Middle frontal gyrus (tissue), 1 donor: ENCODE measurements around the gene GJA3.
A peak's percentile ranks its signal among the peaks of the same experiment; 100 is the strongest.
"Not testable (repeated sequence)": the region's sequence is repeated elsewhere in the genome, so short reads cannot be mapped to it uniquely, and the experiment has no call there.

Experiments
- DNase-seq: peaks from one replicate; pipeline ENCODE4 v3.0.0-alpha.2; 2015; ENCODE audit warnings: low spot score; ENCODE audit errors: extremely low spot score

The GJA3 gene

DNA sequence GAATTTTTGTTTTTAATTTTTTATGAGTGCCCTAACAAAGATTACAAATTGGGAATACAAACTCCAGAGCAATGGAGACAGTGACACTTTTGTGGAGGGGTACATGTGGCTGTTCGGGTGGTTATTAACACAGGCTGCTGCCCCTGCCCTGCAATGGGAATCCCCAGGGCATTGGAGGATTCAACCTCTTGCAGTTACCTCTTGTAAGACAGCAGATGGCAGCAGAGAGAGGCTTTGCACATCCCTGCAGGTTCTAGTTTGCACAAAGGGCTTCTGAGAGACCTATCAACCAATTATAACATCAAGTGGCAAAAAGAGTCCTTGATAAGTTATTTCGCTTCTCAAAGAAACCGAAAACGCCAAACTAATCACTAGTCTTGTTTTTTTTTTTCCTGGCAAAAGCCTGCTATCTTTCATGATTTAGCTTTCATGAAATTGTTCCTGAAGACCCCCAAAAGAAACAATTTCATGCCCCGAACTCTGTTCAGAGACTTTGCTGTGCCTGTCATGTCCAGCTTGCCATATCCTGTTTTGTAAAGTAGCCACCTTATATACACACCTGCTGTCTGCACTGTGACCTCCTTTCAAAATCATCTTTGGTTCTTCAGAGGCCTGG is 21.5 kb upstream of the GJA3 start:
- peak; percentile 52 for DNase-seq

DNA sequence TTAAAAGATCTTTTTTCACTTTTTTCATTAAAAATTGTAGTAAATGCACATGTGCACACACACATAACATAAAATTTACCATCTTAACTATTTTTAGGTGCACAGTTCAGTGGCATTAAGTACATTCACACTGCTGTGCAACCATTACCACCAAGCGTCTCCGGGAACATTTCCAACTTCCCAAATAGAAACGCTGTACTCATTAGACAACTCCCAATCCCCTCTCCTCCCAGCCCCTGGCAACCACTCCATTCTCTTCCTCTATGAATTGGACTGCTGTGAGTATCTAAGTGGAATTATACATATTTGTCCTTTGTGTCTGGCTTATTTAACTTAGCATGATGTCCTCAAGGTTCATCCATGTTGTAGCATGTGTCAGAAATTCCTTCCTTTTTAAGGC is 20.3 kb upstream of the GJA3 start:
- no peak for DNase-seq

DNA sequence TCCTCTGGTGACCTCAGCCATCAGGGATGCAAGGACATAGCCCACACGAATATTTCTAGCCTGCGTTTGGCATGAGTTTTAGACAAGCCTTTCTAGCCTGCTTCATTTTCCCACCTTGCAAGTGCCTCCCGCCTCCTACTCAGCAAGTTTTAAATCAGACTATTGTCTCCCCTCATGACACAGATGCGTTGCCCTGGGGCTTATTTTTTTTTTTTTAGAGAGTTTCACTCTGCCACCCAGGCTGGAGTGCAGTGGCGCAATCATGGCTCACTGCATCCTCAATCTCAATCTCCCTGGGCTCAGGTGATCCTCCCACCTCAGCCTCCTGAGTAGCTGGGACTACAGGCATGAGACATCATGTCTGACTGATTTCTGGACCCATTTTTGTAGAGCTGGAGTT is 17.3 kb upstream of the GJA3 start:
- DNase-seq, result no peak

DNA sequence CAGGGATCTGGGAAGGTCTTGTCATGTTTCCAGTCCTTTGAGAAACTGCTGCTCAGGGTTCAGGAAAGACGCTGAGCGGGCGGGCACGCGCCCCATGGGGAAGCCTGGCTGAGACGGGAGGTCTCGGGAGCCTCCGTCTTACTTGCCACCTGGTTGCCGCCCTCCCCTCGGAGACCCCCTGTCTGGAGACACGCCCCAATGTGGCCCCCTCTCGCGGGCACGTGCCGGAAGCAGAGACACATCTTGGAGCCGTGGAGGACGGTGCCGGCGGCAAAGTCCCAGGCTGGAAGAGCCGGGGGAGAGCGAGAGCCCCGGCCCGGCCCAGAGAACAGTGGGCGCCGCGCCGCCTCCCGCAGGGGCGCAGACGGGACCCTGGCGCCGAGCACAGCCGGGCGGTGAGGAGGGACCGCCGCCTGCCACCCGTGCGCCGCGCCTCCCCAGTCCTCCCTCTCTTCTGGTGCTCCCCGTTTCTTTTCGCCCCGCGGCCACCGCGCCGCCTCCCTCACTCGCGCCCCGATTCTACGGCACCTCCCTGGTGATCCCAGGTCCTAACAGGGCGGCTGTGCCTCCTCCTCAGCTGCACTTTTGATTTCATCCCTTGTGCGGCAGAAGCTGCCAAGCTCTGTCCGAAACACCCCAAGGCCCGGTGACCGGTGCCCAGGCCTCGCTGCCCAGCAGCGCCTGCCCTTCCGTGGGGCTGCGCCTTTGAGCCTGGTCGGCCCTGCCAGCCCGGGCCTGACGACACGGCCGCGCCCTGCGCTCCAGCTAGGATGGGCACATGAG is 16.4 kb upstream of the GJA3 start:
- no peak for DNase-seq

DNA sequence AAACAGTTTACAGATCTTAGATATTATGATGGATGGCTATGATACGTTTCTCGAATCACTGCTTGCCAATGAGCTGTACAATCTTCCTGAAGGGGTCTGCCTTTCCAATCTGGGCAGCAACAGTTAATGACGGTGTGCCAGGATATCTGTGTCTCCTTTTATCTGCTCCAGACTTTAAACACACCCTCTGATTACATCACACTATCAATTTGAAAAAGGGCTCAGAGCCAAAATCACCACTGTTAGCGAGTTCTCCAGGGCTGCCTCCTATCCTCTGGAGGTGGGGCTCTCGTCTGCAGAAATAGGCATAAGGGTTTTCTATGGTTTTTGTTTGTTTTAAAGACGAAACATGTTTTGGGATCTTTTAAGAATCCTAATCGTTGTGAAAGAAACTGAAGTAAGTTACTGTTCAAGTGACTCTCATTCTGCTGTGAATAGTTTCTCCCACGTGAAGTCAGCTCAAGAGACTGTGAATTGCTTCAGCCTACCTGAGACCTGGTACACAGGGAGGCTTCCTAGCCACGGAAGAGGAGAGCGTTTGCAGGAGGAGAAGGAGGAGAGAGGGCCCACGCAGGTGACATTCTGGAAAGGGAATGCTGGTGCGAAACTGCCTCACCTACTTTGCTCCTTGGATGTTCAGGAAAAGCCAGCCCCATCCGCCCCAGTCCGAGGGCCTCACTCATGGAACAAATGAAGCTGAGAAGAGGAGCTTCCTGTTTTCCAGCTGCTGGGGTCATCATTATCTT is 15.2 kb upstream of the GJA3 start:
- DNase-seq, result no peak

DNA sequence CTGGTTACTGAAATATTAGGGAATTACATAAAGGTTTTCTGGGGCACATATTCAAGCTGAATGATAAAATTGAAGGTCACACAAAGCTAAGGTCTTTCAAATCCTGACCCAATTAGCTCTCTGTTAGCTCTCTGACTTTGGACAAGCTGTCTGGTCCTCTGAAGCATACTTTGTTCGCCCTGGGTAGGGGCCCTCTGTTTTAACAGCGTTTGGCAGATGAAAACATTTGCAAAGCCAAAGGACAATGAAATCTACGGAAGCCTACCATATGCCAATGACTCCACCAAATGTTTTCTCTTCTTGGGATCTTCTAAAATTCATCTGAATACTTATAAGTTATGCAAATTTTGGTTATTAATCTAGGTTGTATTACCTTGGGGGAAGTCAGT is 14.5 kb upstream of the GJA3 start:
- no peak for DNase-seq

GRCh38 chr13:20174656-20175405 is 14.0 kb upstream of the GJA3 start:
- no peak for DNase-seq

DNA sequence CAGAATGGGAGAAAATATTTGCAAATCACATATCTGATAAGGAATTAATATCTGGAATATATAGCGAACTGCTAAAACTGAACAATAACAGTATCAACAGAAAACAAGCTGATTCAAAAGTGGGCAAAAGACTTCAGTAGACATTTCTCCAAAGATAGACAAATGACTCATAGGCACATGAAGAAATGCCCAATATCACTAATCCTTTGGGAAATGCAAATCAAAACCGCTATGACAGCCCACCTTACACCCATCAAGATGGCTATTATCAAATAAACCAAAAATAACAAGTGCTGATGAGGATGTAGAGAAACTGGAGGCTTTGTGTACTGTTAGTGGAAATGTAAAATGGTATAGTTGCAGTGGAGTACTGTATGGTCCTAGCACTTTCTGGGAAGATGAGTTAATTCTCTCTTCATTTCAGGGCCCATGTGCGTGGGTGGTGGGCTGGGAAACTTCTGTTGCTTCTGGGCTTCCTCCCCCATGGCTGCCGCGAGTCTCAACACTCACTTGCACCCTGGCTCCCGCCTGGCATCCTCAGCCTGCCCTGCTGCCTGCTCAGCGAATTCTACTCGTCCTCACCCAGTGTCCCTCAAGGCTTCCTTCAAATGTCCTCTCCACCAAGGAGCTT is 12.4 kb upstream of the GJA3 start:
- no peak for DNase-seq

GRCh38 chr13:20171364-20171763 is 10.5 kb upstream of the GJA3 start:
- no peak for DNase-seq

GRCh38 chr13:20170921-20171320 is 10.1 kb upstream of the GJA3 start:
- DNase-seq, result no peak

- DNase-seq, result no peak
Measured at GRCh38 chr13:20168396-20168795, 7.5 kb upstream of the GJA3 start.

DNA sequence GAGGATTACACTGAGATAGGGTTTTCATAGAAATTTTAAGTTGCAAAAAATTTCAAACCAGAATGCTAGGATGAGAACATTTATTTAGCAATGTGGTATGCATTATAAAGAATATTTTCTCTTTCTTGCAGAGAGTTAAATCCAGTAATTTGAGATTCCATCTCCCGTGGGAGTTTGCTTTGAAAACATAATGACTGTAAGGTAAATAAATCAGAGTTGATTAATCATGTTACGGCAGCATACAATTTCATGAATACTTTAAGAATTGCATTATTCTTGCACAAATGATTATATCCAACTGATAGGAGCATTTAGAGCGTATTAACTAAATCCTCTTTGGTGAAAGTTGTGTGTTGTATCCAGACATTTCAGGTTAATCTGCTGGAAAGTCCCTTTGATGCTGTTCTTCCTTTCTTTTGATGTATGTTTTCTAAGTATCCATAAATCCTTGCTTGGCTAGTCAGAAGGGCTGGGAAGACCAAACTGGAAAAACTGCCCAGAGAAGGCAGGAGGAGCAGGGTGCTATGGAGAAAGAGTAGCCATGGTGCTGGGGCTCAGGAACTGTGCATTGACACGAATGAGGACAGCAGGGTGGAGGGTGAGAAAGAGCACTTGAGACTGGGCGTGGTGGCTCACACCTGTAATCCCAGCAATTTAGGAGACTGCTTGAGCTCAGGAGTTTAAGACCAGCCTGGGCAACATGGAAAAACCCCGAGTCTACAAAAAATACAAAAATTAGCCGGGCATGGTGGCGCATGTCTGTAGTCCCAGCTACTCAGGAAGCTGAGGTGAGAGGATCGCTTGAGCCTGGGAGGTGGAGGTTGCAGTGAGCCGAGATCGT is 4.8 kb upstream of the GJA3 start:
- no peak for DNase-seq

DNA sequence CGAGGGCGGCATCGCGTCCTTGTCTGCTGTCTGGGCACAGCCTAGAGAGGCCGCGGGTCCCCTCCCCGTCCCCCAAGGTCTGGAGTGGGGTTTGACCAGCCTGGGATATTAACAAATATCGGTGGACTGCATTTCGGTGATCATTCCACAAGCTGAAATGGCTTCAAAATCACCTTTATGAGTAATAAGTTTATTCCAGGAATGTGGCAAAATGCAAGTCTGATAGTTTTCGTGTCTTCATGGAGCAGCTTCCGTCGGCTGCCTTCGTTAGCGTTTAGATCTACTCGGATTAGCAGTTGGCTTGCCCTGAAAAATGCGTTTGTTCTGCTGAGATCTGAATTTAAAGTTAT is 1.1 kb upstream of the GJA3 start:
- DNase-seq, result no peak

GRCh38 chr13:20161275-20161950 is 561 bp upstream of the GJA3 start:
- no peak for DNase-seq

- DNase-seq, result no peak
Measured at GRCh38 chr13:20159646-20160305, 1.1 kb downstream of the GJA3 start.

- no peak for DNase-seq
Measured at GRCh38 chr13:20157151-20157796, 3.6 kb downstream of the GJA3 start.

DNA sequence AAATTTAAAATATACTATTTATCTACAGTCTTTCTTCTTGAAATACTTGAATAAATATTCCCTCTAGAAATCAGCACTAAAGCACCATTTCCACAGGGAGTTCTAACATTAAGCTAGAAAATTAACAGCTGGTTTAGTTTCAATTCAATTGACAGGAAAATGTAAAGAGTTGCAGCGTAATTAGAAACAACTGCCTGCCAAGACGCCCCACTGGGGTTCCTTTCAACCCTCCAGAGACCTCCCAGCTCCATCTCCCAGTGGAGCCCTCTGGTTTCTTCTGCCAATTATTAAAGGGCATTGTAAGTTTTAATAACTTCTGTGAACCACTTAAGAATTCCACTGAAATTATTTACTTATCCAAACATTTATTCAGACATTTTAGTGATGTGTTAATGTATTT is 4.2 kb downstream of the GJA3 start:
- DNase-seq, result no peak

DNA sequence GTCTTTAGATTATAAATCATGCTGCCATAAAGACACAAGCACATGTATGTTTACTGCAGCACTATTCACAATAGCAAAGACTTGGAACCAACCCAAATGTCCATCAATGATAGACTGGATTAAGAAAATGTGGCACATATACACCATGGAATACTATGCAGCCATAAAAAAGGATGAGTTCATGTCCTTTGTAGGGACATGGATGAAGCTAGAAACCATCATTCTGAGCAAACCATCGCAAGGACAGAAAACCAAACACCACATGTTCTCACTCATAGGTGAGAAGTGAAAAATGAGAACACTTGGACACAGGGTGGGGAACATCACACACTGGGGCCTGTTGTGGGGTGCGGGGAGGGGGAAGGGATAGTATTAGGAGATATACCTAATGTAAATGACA is 7.6 kb downstream of the GJA3 start:
- DNase-seq, result not testable (repeated sequence)

DNA sequence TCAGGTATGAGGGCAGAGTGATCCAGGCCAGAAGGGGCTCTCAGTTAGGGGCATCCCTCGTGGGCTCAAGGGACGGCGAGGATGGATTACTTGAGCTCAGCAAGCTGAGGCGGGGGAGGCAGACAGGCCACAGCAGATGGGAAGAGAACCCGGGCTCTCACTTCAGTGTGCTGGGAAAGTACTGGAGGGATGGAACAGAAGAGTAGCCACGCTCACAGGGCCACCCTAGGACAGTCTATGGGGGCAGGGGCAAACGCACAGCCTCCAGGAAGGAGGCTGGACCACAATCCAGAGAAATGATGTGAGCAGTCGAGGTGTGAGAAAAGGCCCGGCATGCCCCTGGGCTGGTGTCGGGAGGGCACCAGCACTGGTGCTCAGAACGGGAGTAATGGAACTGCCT is 9.2 kb downstream of the GJA3 start:
- no peak for DNase-seq
